HG02588 (cell line): ENCODE results near the gene STING1.
"Not testable (repeated sequence)": the region's sequence is repeated elsewhere in the genome, so short reads cannot be mapped to it uniquely, and the experiment has no call there.

ENCODE experiments used
- ATAC-seq: cut with Tn5 transposase; IDR thresholded peaks from one replicate; pipeline ENCODE4 v1.9.1; 2021; ENCODE audit warnings: mild to moderate bottlenecking, moderate library complexity; ENCODE audit not compliant: unreplicated experiment

STING1 gene

DNA sequence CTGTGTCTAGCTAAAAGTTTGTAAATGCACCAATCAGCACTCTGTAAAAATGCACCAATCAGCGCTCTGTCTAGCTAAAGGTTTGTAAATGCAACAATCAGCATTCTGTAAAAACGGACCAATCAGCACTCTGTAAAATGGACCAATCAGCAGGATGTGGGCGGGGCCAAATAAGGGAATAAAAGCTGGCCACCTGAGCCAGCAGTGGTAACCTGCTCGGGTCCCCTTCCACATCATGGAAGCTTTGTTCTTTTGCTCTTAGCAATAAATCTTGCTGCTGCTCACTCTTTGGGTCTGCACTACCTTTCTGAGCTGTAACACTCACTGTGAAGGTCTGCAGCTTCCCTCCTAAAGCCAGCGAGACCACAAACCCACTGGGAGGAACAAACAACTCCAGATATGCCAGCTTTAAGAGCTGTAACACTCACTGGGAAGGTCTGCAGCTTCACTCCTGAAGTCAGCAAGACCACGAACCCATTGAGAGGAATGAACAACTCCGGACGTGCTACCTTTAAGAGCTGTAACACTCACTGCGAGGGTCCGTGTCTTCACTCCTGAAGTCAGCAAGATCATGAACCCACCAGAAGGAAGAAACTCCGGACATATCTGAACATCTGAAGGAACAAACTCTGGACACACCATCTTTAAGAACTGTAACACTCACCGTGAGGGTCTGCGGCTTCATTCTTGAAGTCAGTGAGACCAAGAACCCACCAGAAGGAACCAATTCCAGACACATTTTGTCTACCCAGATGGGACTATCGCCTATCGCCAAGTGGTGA, 20.7 kb upstream of the STING1 start:
- ATAC-seq = not testable (repeated sequence)

DNA sequence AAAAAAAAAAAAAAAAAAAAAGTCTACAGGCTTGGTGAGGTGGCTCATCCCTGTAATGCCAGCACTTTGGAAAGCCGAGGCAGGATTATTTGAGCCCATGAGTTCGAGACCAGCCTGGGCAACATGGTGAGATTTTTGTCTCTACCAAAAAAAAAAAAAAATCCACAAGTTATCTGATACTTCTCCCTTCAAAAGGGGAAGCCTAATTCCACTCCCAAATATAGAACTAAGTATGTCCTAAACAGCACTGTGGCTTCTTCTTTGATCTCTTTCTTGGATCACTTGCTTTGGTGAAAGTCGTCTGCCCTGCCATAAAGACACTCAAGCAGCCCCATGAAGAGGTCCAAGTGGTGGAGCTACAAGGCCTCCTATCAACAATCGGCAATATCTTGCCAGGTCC, 18.8 kb upstream of the STING1 start:
- no peak for ATAC-seq

DNA sequence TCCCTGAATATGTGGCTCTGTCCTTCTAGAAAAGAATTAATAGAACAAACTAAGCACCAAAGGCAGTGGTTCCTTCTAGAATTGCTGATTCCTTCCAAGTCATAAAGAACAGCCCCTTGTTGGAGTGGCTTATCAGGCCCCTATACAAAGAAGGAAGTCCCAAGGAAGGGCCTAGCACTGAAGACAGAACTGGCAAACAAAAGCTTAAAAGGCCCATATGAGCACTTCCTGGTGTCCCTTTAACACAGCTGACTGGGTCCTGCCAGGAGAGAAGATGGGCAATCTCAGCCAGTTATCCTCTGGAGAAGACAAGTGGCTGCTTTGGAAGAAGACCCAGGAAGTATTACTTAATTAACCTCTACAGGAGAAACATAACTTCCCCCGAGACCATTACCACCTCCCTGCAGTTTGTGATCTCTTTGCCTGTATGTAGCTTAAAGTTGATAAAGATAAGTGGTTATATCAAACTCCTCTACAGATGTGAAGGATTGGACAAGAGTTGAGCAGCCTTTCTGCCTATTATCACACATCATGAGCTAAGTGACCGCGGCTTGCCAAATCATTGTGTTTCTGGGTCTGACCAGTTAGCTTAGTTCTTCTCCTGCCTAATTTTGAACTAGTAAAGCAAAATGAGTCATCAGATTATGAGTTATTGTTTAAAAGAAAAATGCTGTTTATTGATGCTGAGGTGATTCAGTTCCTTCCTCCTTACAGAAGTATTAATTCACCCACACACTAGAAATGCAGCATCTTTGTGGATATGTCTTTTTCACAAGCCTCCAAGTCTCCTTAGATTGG, 13.3 kb upstream of the STING1 start:
- ATAC-seq = no peak

DNA sequence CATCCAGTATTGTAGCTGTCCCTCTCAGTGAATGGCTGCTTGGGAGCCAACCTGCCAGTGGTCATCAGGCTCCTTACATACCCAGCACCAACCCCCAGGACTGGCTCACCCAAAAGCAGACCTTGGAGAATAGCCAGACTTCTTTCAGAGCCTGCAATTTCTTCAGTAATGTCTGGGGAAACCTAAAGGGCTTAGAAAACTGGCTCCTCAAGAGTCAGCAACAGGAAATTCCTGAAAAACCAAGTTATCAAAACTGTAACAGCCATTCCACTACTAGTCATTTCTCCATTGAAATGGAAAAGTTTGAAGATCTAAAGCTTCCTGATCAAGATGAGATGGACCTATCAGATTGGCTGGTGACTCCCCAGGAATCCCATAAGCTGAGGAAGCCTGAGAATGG, 12.3 kb upstream of the STING1 start:
- no peak for ATAC-seq

DNA sequence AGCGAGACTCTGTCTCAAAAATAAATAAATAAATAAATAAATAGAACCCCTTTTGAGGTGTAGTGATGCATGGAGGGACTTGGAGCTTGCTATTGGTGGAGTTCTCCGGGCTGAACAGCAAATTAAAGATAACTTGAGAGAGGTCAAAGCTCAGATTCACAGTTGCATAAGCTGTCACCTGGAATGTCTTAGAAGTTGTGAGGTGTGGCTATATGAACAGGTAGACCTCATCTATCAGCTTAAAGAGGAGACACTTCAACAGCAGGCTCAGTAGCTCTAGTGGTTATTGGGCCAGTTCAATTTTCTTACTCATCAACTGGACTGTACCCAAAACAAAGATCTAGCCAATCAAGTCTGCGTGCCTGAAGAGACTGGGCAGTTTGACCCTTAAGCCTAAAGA, 11.7 kb upstream of the STING1 start:
- ATAC-seq = no peak

DNA sequence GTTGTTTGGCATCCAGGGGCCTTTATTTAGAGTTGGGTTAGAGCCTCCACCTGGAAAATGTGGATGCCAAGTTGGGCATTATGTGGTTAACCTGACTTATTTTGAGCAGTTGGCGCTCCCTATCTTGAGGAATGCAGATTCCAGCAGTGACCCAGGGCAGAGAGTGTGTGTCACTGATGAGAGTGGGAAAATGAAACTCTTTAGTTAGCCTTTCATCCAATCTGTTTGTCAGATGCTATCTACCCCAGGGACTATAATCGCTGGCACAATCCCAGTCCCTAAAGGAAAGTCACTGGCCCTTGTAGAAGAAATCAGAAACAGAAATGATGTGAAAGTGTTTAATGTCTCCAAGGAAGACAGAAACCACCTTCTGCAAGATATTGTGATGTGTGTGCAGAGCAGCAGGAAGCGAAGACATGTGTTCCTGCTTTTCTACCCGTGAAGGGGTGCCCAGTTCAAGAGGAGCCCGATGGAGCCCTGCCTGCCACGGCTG, 10.2 kb upstream of the STING1 start:
- ATAC-seq = no peak

DNA sequence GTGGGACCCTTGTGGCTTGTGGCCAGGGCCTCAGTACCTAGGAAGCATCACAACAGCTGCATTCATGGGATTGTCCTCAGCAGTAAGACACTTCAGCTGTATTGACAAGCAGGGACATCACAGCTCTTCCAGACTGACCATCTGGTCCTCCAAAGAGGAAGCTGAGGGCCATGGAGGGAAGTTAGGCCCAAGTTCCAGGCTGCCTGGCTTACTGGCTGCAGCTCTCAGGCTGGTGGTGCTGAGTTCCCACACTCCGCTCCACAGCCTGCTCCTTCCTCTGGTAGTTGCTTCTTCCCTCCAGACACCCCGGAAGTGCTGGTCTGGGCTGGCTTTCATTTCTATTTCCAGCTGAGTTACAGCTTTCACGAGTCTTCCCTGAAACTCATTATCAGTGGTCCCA, 5.7 kb upstream of the STING1 start:
- no peak for ATAC-seq

DNA sequence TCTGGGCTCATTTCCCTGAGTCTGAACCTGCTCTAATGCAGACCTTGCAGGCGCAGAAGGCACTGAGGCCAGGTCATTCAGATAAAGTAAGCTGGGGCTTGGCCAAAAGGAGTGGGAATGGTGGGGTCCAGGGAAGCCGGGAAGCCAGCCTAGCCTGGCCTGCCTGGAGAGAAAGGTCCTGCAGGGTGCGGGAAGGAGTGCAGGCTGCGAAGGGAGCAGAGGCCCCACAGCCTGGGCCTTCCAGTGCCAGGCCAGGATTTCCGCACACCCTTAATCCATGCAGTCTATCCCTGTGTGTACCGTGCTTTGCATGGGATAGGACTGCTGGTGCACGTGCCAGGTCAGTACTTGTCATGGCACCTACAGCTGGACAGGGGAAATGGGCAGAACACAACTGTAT, 3.6 kb upstream of the STING1 start:
- ATAC-seq = no peak

DNA sequence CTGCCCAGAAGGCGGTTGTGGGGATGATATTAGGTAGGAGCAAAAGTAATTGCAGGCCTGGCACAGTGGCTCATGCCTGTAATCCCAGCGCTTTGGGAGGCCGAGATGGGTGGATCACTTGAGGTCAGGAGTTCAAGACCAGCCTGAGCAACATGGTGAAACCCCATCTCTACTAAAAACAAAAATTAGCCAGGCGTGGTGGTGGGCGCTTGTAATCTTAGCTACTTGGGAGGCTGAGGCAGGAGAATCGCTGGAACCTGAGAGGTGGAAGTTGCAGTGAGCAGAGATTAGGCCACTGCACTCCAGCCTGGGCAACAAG, 291 bp upstream of the STING1 start:
- not testable (repeated sequence) for ATAC-seq

GRCh38 chr5:139481580-139482049, 943 bp downstream of the STING1 start:
- no peak for ATAC-seq

GRCh38 chr5:139481122-139481533, 1.4 kb downstream of the STING1 start:
- no peak for ATAC-seq

GRCh38 chr5:139479729-139480128, 2.8 kb downstream of the STING1 start:
- not testable (repeated sequence) for ATAC-seq

- not testable (repeated sequence) for ATAC-seq
Measured at GRCh38 chr5:139478657-139479423, 3.7 kb downstream of the STING1 start.

- ATAC-seq = no peak
Measured at GRCh38 chr5:139475865-139476617, 6.5 kb downstream of the STING1 start.

DNA sequence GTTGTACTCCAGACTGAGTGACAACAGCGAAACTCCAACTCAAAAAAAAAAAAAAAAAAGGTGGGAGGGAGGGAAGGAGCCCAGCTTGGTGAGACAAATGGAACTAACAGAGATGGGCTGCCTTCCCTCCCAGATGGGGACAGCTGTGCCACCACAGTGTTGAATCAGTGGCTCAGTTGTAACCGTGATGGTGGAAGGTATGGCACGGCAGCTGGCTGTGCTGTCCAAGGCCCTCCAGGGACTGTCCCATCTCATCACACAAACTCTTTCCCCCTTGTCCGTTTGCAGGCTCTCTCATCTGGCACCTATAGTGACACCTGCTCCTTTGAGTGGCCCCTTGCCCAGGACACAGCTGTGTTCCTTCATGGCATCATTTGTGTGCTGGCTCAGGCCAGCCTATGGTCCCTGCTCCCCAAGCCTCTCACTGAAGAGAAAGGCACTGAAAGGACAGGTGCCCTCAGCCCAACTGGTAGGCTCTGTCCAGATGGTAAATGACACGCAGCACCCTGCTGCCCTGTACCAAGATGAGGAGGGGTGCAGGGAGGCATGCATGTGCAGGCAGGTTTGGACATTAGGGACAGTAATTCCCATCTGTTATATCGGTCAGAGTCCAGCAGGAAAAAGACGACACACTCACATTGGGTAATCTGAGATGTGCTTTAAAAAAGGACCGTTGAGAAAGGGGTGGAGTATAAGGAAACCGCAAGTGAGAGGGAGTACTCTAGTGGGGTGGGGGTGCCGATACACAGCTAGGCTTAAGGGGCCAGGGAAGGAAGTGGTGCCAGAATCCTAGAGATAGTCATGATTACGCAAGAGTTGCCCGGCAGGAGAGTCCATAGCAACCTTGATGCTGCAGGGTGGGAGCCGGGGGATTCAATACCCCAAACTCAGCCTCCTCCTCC, 7.4 kb downstream of the STING1 start:
- ATAC-seq = no peak

DNA sequence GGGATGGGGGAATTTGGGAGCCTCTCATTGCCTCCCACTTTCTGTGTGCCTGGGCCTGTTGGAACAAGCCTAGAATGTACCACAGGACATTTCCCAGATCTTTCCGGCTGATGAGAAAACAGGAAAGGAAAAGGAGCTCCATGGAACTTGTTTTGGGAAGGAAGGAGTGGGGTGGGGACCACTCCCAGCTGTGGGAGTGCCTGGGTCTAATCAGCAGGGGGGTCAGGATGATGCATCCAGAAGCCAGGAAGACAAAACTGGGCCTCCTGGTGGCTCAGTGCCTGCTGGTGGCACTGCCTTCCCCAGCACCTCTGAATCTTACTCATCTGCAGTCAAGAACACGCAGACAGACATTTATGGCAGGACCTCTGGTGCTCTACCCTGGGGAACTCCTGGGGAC, 9.0 kb downstream of the STING1 start:
- ATAC-seq = no peak

- no peak for ATAC-seq
Measured at GRCh38 chr5:139473105-139473504, 9.5 kb downstream of the STING1 start.

- ATAC-seq = no peak
Measured at GRCh38 chr5:139472386-139473030, 10.1 kb downstream of the STING1 start.

DNA sequence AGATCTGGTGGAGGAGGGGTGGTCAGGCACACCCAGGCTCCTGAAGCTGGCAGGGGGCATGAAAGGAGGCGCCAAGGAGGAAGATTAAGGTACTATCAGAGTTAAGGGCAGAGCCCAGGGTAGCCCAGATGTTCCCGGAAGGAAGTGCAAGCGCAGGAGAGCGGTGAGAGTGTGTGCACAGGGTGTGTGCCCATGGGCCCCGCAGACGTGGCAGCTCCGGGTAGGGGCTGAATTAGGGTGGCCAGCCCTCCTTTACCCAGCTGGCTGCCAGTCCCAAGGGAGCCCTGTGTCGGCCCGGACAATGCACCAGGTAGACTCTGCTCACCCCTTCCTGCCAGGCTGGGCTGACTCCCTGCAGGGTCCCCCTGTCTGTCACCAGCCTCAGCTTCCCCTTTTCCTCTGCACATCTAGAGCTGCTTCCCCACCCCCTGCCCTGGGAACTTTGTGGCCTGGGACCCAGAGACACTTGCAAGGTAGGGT, 11.7 kb downstream of the STING1 start, which contains the start of gene SMIM33:
SMIM33 (plus strand) TSS at position 184 of the 480 bp plus-strand sequence; CDS start at position 302, 118 bp downstream.
- no peak for ATAC-seq
